SK-N-SH (cell line): Measurements from ENCODE around the gene MAP3K8. TPM values are rescaled to one million over a fixed set of nuclear protein-coding genes. Genes with fewer than 3 reads are reported as not detected.

Experiments used
- CTCF ChIA-PET: fragments of 300-600, 350-600 bp; formaldehyde crosslinking; extraction: SDS; loops from one replicate; lab custom pipeline; 2021; lab: Yijun Ruan, JAX
- POLR2A ChIA-PET: fragments of 350-600 bp; sonication (Branson Sonifier 250); formaldehyde crosslinking; extraction: SDS; loops from one replicate; lab custom pipeline; 2020; ENCODE audit warnings: antibody characterized with exemption, inconsistent platforms; lab: Yijun Ruan, JAX
- DNase-seq: peaks from one replicate; pipeline ENCODE4 v3.0.0; 2012
- H2AFZ ChIP-seq: fragments of 200-600 bp; sonication (generic); 2 replicates; pipeline ENCODE4 v1.8.1; 2016; ENCODE audit warnings: antibody characterized with exemption, mild to moderate bottlenecking, low read depth
- H3F3A ChIP-seq: fragments of 200-600 bp; sonication (generic); replicated peaks from 2 replicates; pipeline ENCODE3; 2016; ENCODE audit warnings: antibody characterized with exemption, mild to moderate bottlenecking; ENCODE audit not compliant: insufficient read depth
- H3K27ac ChIP-seq, 2 experiments: fragments of 200-500 bp in 1 of 2; fragments of 200-600 bp in 1 of 2; sonication (Bioruptor generic) in 1 of 2; sonication (generic), shearing (Covaris generic) in 1 of 2; 2 replicates each; pipeline versions ENCODE4 v1.5.1 to v1.6.1; 2014 to 2016; ENCODE audit warnings: low read depth in 2 of 2, inconsistent platforms in 1 of 2, low read length in 1 of 2, mild to moderate bottlenecking in 1 of 2, mixed read lengths in 1 of 2
- H3K27me3 ChIP-seq: fragments of 200-600 bp; sonication (generic), shearing (Covaris generic); 2 replicates; pipeline ENCODE4 v1.6.1; 2016; ENCODE audit warnings: mixed run types; ENCODE audit not compliant: insufficient read depth
- H3K36me3 ChIP-seq, 2 experiments: fragments of 200-500 bp in 1 of 2; fragments of 200-600 bp in 1 of 2; sonication (Bioruptor generic) in 1 of 2; sonication (generic) in 1 of 2; replicated peaks in 1 of 2; 2 replicates each; pipeline versions ENCODE3 to v1.5.1; 2014 to 2016; ENCODE audit warnings: low read length in 1 of 2, mild to moderate bottlenecking in 1 of 2; ENCODE audit not compliant: insufficient read depth in 2 of 2, control insufficient read depth in 1 of 2
- H3K4me1 ChIP-seq, 2 experiments: fragments of 200-500 bp in 1 of 2; fragments of 200-600 bp in 1 of 2; sonication (Bioruptor generic) in 1 of 2; sonication (generic), shearing (Covaris generic) in 1 of 2; 2 replicates each; pipeline versions ENCODE4 v1.5.1 to v1.6.1; 2014 to 2016; ENCODE audit warnings: low read depth in 1 of 2, low read length in 1 of 2, mixed run types in 1 of 2; ENCODE audit not compliant: insufficient read depth in 2 of 2, control insufficient read depth in 1 of 2
- H3K4me2 ChIP-seq: fragments of 200-600 bp; sonication (generic), shearing (Covaris generic); 2 replicates; pipeline ENCODE4 v1.6.1; 2017; ENCODE audit warnings: mixed run types
- H3K4me3 ChIP-seq, 2 experiments: fragments of 200-500 bp in 1 of 2; fragments of 200-600 bp in 1 of 2; sonication (Bioruptor generic) in 1 of 2; sonication (generic), shearing (Covaris generic) in 1 of 2; 2 replicates each; pipeline versions ENCODE4 v1.5.1 to v1.8.1; 2014 to 2016; ENCODE audit warnings: low read depth in 2 of 2, inconsistent platforms in 1 of 2, low read length in 1 of 2, mild to moderate bottlenecking in 1 of 2, mixed read lengths in 1 of 2, moderate library complexity in 1 of 2
- H3K79me2 ChIP-seq: fragments of 200-600 bp; sonication (generic); 2 replicates; pipeline ENCODE4 v1.8.1; 2017; ENCODE audit warnings: mild to moderate bottlenecking; ENCODE audit not compliant: insufficient read depth
- H3K9ac ChIP-seq: fragments of 200-600 bp; sonication (generic); 2 replicates; pipeline ENCODE4 v1.6.1; 2017; ENCODE audit warnings: mixed run types
- H3K9me2 ChIP-seq: fragments of 200-600 bp; sonication (generic); 2 replicates; pipeline ENCODE4 v1.6.1; 2017; ENCODE audit warnings: mixed run types
- H3K9me3 ChIP-seq: fragments of 200-600 bp; sonication (generic); 2 replicates; pipeline ENCODE4 v1.6.1; 2017; ENCODE audit warnings: mixed run types, mild to moderate bottlenecking, moderate library complexity
- H4K20me1 ChIP-seq: fragments of 200-600 bp; sonication (generic); 2 replicates; pipeline ENCODE4 v1.6.1; 2017; ENCODE audit warnings: mild to moderate bottlenecking, mixed run types; ENCODE audit not compliant: insufficient read depth
- CHD2 ChIP-seq: fragments of 150-350 bp; IDR thresholded peaks from 2 replicates; pipeline ENCODE4 v1.6.1; 2018; ENCODE audit warnings: low read length; ENCODE audit not compliant: partially characterized antibody
- ELF1 ChIP-seq: IDR thresholded peaks from 2 replicates; pipeline ENCODE4 v1.4.0; 2012
- EZH2phosphoT487 ChIP-seq: fragments of 200-600 bp; sonication (generic); IDR thresholded peaks from 2 replicates; pipeline ENCODE4 v1.6.1; 2017; ENCODE audit warnings: low read depth, mixed run types, mild to moderate bottlenecking, antibody characterized with exemption, moderate library complexity, borderline replicate concordance
- FOSL2 ChIP-seq: IDR thresholded peaks from 2 replicates; pipeline ENCODE4 v1.4.0; 2012; ENCODE audit warnings: low read depth, mild to moderate bottlenecking, moderate library complexity, borderline replicate concordance
- FOXJ3 ChIP-seq: sonication (generic); formaldehyde crosslinking; IDR thresholded peaks from 2 replicates; pipeline ENCODE4 v1.5.1; 2020; ENCODE audit warnings: mild to moderate bottlenecking, missing genetic modification reagents
- FOXM1 ChIP-seq: IDR thresholded peaks from 2 replicates; pipeline ENCODE4 v1.4.0; 2012; ENCODE audit warnings: low read depth, mild to moderate bottlenecking
- GABPA ChIP-seq: IDR thresholded peaks from 2 replicates; pipeline ENCODE4 v1.4.0; 2012; ENCODE audit warnings: low read depth, mild to moderate bottlenecking
- JUND ChIP-seq: IDR thresholded peaks from 2 replicates; pipeline ENCODE4 v1.4.0; 2012
- NFIC ChIP-seq: IDR thresholded peaks from 2 replicates; pipeline ENCODE4 v1.4.0; 2012; ENCODE audit warnings: borderline replicate concordance
- NRF1 ChIP-seq: IDR thresholded peaks from 2 replicates; pipeline ENCODE4 v1.6.1; 2012; ENCODE audit warnings: low read depth, mild to moderate bottlenecking, low read length
- PBX3 ChIP-seq: IDR thresholded peaks from 2 replicates; pipeline ENCODE4; 2012
- RCOR1 ChIP-seq: fragments of 150-350 bp; IDR thresholded peaks from 2 replicates; pipeline ENCODE4 v1.6.1; 2017; ENCODE audit warnings: antibody characterized with exemption, low read length
- SIN3A ChIP-seq: IDR thresholded peaks from 2 replicates; pipeline ENCODE4 v1.6.1; 2012; ENCODE audit warnings: low read depth, mild to moderate bottlenecking, low read length, moderate library complexity, borderline replicate concordance
- SMC3 ChIP-seq: IDR thresholded peaks from 2 replicates; pipeline ENCODE4 v1.6.1; 2012; ENCODE audit warnings: low read depth, low read length, improper control_type of control experiment
- TAF1 ChIP-seq: IDR thresholded peaks from 2 replicates; pipeline ENCODE4 v1.6.1; 2012; ENCODE audit warnings: low read depth, mild to moderate bottlenecking, low read length, moderate library complexity, borderline replicate concordance
- TEAD4 ChIP-seq: IDR thresholded peaks from 2 replicates; pipeline ENCODE4 v1.4.0; 2012; ENCODE audit warnings: mild to moderate bottlenecking, borderline replicate concordance; ENCODE audit not compliant: insufficient read depth
- YY1 ChIP-seq: IDR thresholded peaks from 2 replicates; pipeline ENCODE4 v1.4.0; 2012; ENCODE audit warnings: low read depth, mild to moderate bottlenecking
- WGBS: methylation state at CpG from one replicate; pipeline ENCODE4 v1.1.6; 2017; ENCODE audit warnings: low lambda C conversion rate; 5-methylcytosine and 5-hydroxymethylcytosine counted together
- polyA plus RNA-seq, 3 experiments: library from polyadenylated mRNA; depleted of rRNA; stranded (reverse); fragments of >200 nt; gene quantifications; 2 replicates each; pipeline ENCODE4 v1.2.3, GENCODE V29; 2012
- TF ChIP-seq, protein P1 (sequence below): fragments of 200-600 bp; sonication (generic); IDR thresholded peaks from 2 replicates; pipeline ENCODE4 v1.6.1; 2017; ENCODE audit warnings: antibody characterized with exemption, mild to moderate bottlenecking, moderate library complexity

The MAP3K8 gene
- polyA plus RNA-seq, 1 of the 3 experiments (the other 2 are of a cell fraction): 3.7 TPM

GRCh38 chr10:30466445-30466844, 32.5 kb downstream of the MAP3K8 start:
- H3K4me2 ChIP-seq: no peak overlapping the region
- no peaks in the 10 kb centered on the region for H3K9me3 ChIP-seq
- H2AFZ ChIP-seq: no peak overlapping the region
- H3K27me3 ChIP-seq: no peaks in the 10 kb centered on the region
- H3K4me1 ChIP-seq: no peaks in the 10 kb centered on the region
- H3K9ac ChIP-seq: no peak overlapping the region
- CTCF ChIA-PET: interaction anchor here (0.9 kb wide), 1 partner anchor 125 kb away, joined by 3 read pairs; no protein-coding TSS in a partner anchor
- no peaks in the 10 kb centered on the region for H3K79me2 ChIP-seq
- H3K9me2 ChIP-seq: no peaks in the 10 kb centered on the region
- TF ChIP-seq TEAD4: no peak
- TF ChIP-seq PBX3: no peak
- no peak for TF ChIP-seq SMC3
- TF ChIP-seq ELF1: no peak
- no peak for TF ChIP-seq NRF1
- TF ChIP-seq FOXJ3 (CRISPR knock-in tag): no peak
- TF ChIP-seq NFIC: no peak
- no peak for TF ChIP-seq GABPA
- TF ChIP-seq FOSL2: no peak
- no peak for TF ChIP-seq SIN3A
- no peak for TF ChIP-seq TAF1
- TF ChIP-seq CHD2: no peak
- no peak for TF ChIP-seq JUND
- no peak for TF ChIP-seq YY1
- no peak for TF ChIP-seq RCOR1
- TF ChIP-seq, protein P1, sequence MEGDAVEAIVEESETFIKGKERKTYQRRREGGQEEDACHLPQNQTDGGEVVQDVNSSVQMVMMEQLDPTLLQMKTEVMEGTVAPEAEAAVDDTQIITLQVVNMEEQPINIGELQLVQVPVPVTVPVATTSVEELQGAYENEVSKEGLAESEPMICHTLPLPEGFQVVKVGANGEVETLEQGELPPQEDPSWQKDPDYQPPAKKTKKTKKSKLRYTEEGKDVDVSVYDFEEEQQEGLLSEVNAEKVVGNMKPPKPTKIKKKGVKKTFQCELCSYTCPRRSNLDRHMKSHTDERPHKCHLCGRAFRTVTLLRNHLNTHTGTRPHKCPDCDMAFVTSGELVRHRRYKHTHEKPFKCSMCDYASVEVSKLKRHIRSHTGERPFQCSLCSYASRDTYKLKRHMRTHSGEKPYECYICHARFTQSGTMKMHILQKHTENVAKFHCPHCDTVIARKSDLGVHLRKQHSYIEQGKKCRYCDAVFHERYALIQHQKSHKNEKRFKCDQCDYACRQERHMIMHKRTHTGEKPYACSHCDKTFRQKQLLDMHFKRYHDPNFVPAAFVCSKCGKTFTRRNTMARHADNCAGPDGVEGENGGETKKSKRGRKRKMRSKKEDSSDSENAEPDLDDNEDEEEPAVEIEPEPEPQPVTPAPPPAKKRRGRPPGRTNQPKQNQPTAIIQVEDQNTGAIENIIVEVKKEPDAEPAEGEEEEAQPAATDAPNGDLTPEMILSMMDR: no peak
- TF ChIP-seq EZH2phosphoT487: no peak
- no peak for TF ChIP-seq FOXM1
- no peak overlapping the region for H3K4me3 ChIP-seq
- H4K20me1 ChIP-seq: no peaks in the 10 kb centered on the region
- no peak overlapping the region for H3K27ac ChIP-seq
- WGBS: 77% methylated on average over 7 of the region's 7 CpGs
- no peaks in the 10 kb centered on the region for H3F3A ChIP-seq
- POLR2A ChIA-PET: no interaction called here
- H3K36me3 ChIP-seq: peaks cover 2 to 6% of the 10 kb centered on the region in 2 experiments
- no peak for DNase-seq
